Mesothelial cell of epicardium (in vitro differentiated cells): ENCODE measurements around the gene DAB2IP. TPM values are rescaled to one million over a fixed set of nuclear protein-coding genes. Genes with fewer than 3 reads are reported as not detected.

Source experiments
- DNase-seq, 2 experiments: peaks; one replicate each; pipeline ENCODE4 v3.0.0; 2021; ENCODE audit warnings: low spot score in 2 of 2; ENCODE audit not compliant: unreplicated experiment in 2 of 2
- H3K27ac Mint-ChIP-seq: 2 replicates; pipeline ENCODE4 v1.8.0; 2021; ENCODE audit warnings: mixed read lengths
- H3K27me3 Mint-ChIP-seq: 2 replicates; pipeline ENCODE4 v1.8.0; 2021; ENCODE audit warnings: low read depth, mixed read lengths
- H3K36me3 Mint-ChIP-seq: 2 replicates; pipeline ENCODE4 v1.8.0; 2021; ENCODE audit warnings: mixed read lengths
- H3K4me1 Mint-ChIP-seq: 2 replicates; pipeline ENCODE4 v1.8.0; 2021; ENCODE audit warnings: mixed read lengths
- H3K4me3 Mint-ChIP-seq: 2 replicates; pipeline ENCODE4 v1.8.0; 2021; ENCODE audit warnings: mild to moderate bottlenecking, moderate library complexity, mixed read lengths
- H3K9me3 Mint-ChIP-seq: 2 replicates; pipeline ENCODE4 v1.8.0; 2021; ENCODE audit warnings: mixed read lengths
- CTCF ChIP-seq: fragments of 200-600 bp; sonication (generic); IDR thresholded peaks from one replicate; pipeline ENCODE4 v1.5.0; 2021; ENCODE audit warnings: antibody characterized with exemption; ENCODE audit not compliant: unreplicated experiment
- total RNA-seq: library from RNA; stranded (reverse); gene quantifications from 3 replicates; pipeline ENCODE4 v1.2.1, GENCODE V29; 2021

DAB2IP gene
- total RNA-seq, 1 donor from 2014 or later: 75.7 TPM

- Mint-ChIP-seq H3K4me1 (peaks cover 6% of the 10 kb centered on the region), H3K27me3 (no peaks in the 10 kb centered on the region), H3K4me3 (no peak overlapping the region), H3K27ac (no peak overlapping the region), H3K36me3 (no peaks in the 10 kb centered on the region), H3K9me3 (no peaks in the 10 kb centered on the region)
- TF ChIP-seq CTCF: no peak
- DNase-seq: no peak
Observed at GRCh38 chr9:121744002-121744686, 92.7 kb downstream of the DAB2IP start.

GRCh38 chr9:121744687-121745395, 93.4 kb downstream of the DAB2IP start:
- Mint-ChIP-seq H3K9me3 (no peaks in the 10 kb centered on the region), H3K4me3 (no peak overlapping the region), H3K27ac (no peak overlapping the region), H3K27me3 (no peaks in the 10 kb centered on the region), H3K4me1 (peaks cover 6% of the 10 kb centered on the region), H3K36me3 (no peaks in the 10 kb centered on the region)
- no peak for DNase-seq
- TF ChIP-seq CTCF: no peak

- no peaks in the 10 kb centered on the region for H3K27me3 Mint-ChIP-seq
Observed at GRCh38 chr9:121745396-121745695, 93.9 kb downstream of the DAB2IP start.

GRCh38 chr9:121746411-121746810, 95.0 kb downstream of the DAB2IP start:
- Mint-ChIP-seq H3K4me1 (peaks cover 8% of the 10 kb centered on the region), H3K27me3 (no peaks in the 10 kb centered on the region), H3K9me3 (no peaks in the 10 kb centered on the region), H3K4me3 (no peak overlapping the region), H3K36me3 (no peaks in the 10 kb centered on the region), H3K27ac (peak overlapping the region; percentile 83)
- no peak for DNase-seq
- no peak for TF ChIP-seq CTCF

More at GRCh38 chr9:121745396-121745695, 93.9 kb downstream of the DAB2IP start:
- Mint-ChIP-seq H3K4me1 (peaks cover 6% of the 10 kb centered on the region), H3K36me3 (no peaks in the 10 kb centered on the region), H3K27ac (no peak overlapping the region), H3K4me3 (no peak overlapping the region), H3K9me3 (no peaks in the 10 kb centered on the region)
- no peak for DNase-seq
- no peak for TF ChIP-seq CTCF

GRCh38 chr9:121746866-121747265, 95.4 kb downstream of the DAB2IP start:
- no peak for TF ChIP-seq CTCF
- DNase-seq: no peak
- Mint-ChIP-seq H3K9me3 (no peaks in the 10 kb centered on the region), H3K4me1 (peaks cover 9% of the 10 kb centered on the region), H3K27ac (peak overlapping the region; percentile 83), H3K36me3 (no peaks in the 10 kb centered on the region), H3K4me3 (no peak overlapping the region), H3K27me3 (no peaks in the 10 kb centered on the region)
